Activated CD8-positive, alpha-beta memory T cell treated with anti-CD3 and anti-CD28 coated beads, Interleukin-2, amount 10 ng/mL, durations not matched to agents 7 days and 5 days (primary cell): ENCODE measurements around the gene AKAP13. TPM values are rescaled to one million over a fixed set of nuclear protein-coding genes. Genes with fewer than 3 reads are reported as not detected.

Experiments
- ATAC-seq: fragments of 150-1000 bp; cut with Tn5 transposase; one replicate; pipeline ENCODE4 v1.10.0; 2021; ENCODE audit warnings: moderate library complexity
- CTCF ChIA-PET: fragments of 350-600 bp; sonication (Branson Sonifier 250); formaldehyde crosslinking; loops from one replicate; lab custom pipeline; 2021; ENCODE audit warnings: antibody characterized with exemption; lab: Charles Lee
- DNase-seq: peaks from one replicate; pipeline ENCODE4 v3.0.0-alpha.2; 2020
- H3K27ac Mint-ChIP-seq: one replicate; pipeline ENCODE4 v1.8.0; 2021; ENCODE audit warnings: mild to moderate bottlenecking, mixed read lengths
- H3K27me3 Mint-ChIP-seq: one replicate; pipeline ENCODE4 v1.8.0; 2021; ENCODE audit warnings: mixed read lengths
- H3K36me3 Mint-ChIP-seq: one replicate; pipeline ENCODE4 v1.8.0; 2021; ENCODE audit warnings: mild to moderate bottlenecking, mixed read lengths
- H3K4me1 Mint-ChIP-seq: one replicate; pipeline ENCODE4 v1.8.0; 2021; ENCODE audit warnings: mixed read lengths
- H3K4me3 Mint-ChIP-seq: one replicate; pipeline ENCODE4 v1.8.0; 2021; ENCODE audit warnings: mild to moderate bottlenecking, moderate library complexity, mixed read lengths
- H3K9me3 Mint-ChIP-seq: one replicate; pipeline ENCODE4 v1.8.0; 2022; ENCODE audit warnings: low read depth, mixed read lengths
- total RNA-seq, 2 experiments: library from RNA; stranded (reverse); gene quantifications; one replicate each; pipeline ENCODE4 v1.2.3, GENCODE V29; 2021

AKAP13 gene
- total RNA-seq, 2 experiments from 2014 or later: 150 to 172 TPM

GRCh38 chr15:85748729-85749128 is 368.3 kb downstream of the AKAP13 start:
- ATAC-seq (no peak), DNase-seq (no peak)
- peaks cover 24% of the 10 kb centered on the region for H3K36me3 Mint-ChIP-seq
- H3K27ac Mint-ChIP-seq: no peak overlapping the region
- CTCF ChIA-PET: no interaction called here
- H3K4me1 Mint-ChIP-seq: peaks cover 14% of the 10 kb centered on the region
- H3K9me3 Mint-ChIP-seq: no peaks in the 10 kb centered on the region
- H3K27me3 Mint-ChIP-seq: no peaks in the 10 kb centered on the region
- H3K4me3 Mint-ChIP-seq: no peak overlapping the region

GRCh38 chr15:85749261-85750151 is 369.1 kb downstream of the AKAP13 start:
- DNase-seq (no peak), ATAC-seq (no peak)
- H3K27me3 Mint-ChIP-seq: no peaks in the 10 kb centered on the region
- no peak overlapping the region for H3K4me3 Mint-ChIP-seq
- H3K27ac Mint-ChIP-seq: no peak overlapping the region
- CTCF ChIA-PET: interaction anchor here (0.7 kb wide), 1 partner anchor 9 kb away, joined by 3 read pairs; no protein-coding TSS in a partner anchor
- no peaks in the 10 kb centered on the region for H3K9me3 Mint-ChIP-seq
- H3K36me3 Mint-ChIP-seq: peaks cover 20% of the 10 kb centered on the region
- H3K4me1 Mint-ChIP-seq: peaks cover 14% of the 10 kb centered on the region

GRCh38 chr15:85750319-85751290 is 370.2 kb downstream of the AKAP13 start:
- ATAC-seq: no peak
- CTCF ChIA-PET: no interaction called here

GRCh38 chr15:85751291-85752123 is 371.1 kb downstream of the AKAP13 start:
- no peak for ATAC-seq
- no peak overlapping the region for H3K4me3 Mint-ChIP-seq
- H3K27me3 Mint-ChIP-seq: no peaks in the 10 kb centered on the region
- peaks cover 14% of the 10 kb centered on the region for H3K4me1 Mint-ChIP-seq
- CTCF ChIA-PET: no interaction called here
- no peaks in the 10 kb centered on the region for H3K9me3 Mint-ChIP-seq
- DNase-seq: no peak
- H3K36me3 Mint-ChIP-seq: peaks cover 6% of the 10 kb centered on the region
- no peak overlapping the region for H3K27ac Mint-ChIP-seq

More at GRCh38 chr15:85750319-85751290, 370.2 kb downstream of the AKAP13 start:
- no peak overlapping the region for H3K27ac Mint-ChIP-seq
- H3K36me3 Mint-ChIP-seq: peaks cover 12% of the 10 kb centered on the region
- H3K4me3 Mint-ChIP-seq: no peak overlapping the region
- no peaks in the 10 kb centered on the region for H3K27me3 Mint-ChIP-seq
- no peaks in the 10 kb centered on the region for H3K9me3 Mint-ChIP-seq
- no peak for DNase-seq
- peaks cover 14% of the 10 kb centered on the region for H3K4me1 Mint-ChIP-seq

DNA sequence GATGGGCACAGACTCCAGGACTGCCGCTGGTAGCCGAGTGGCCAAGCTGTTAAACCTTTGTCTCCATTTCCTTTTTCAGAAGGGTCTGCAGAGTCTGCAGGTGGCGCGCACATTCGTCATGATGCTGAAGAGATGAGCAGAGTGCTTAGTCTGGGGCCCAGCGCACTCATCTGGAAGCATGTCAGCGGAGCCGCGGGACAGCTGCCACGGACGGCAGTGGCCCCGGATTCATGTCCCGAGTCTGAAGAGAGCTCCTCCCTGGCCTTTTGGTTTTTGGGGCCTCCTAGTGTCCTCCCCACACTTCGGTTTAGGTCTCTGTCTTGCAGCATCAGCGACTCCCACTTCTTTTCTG is 371.7 kb downstream of the AKAP13 start:
- H3K27me3 Mint-ChIP-seq: no peaks in the 10 kb centered on the region
- H3K27ac Mint-ChIP-seq: no peak overlapping the region
- H3K4me1 Mint-ChIP-seq: peaks cover 14% of the 10 kb centered on the region
- no peak for DNase-seq
- H3K9me3 Mint-ChIP-seq: no peaks in the 10 kb centered on the region
- peaks cover 1% of the 10 kb centered on the region for H3K36me3 Mint-ChIP-seq
- CTCF ChIA-PET: interaction anchor here (0.7 kb wide), 1 partner anchor 89 kb away, joined by 3 read pairs; no protein-coding TSS in a partner anchor
- no peak overlapping the region for H3K4me3 Mint-ChIP-seq
- ATAC-seq: no peak

- H3K27me3 Mint-ChIP-seq: no peaks in the 10 kb centered on the region
- DNase-seq (no peak), ATAC-seq (no peak)
- CTCF ChIA-PET: interaction anchor here (0.7 kb wide), 1 partner anchor 88 kb away, joined by 3 read pairs; no protein-coding TSS in a partner anchor
- H3K36me3 Mint-ChIP-seq: no peaks in the 10 kb centered on the region
- H3K4me1 Mint-ChIP-seq: peaks cover 14% of the 10 kb centered on the region
- H3K4me3 Mint-ChIP-seq: no peak overlapping the region
- H3K27ac Mint-ChIP-seq: no peak overlapping the region
- H3K9me3 Mint-ChIP-seq: no peaks in the 10 kb centered on the region
Measured at GRCh38 chr15:85752491-85752961, 372.1 kb downstream of the AKAP13 start.

- ATAC-seq: no peak
- Mint-ChIP-seq H3K4me3 (no peak overlapping the region), H3K9me3 (no peaks in the 10 kb centered on the region), H3K27me3 (no peaks in the 10 kb centered on the region), H3K27ac (no peak overlapping the region), H3K4me1 (peaks cover 14% of the 10 kb centered on the region), H3K36me3 (no peaks in the 10 kb centered on the region)
- CTCF ChIA-PET: no interaction called here
- no peak for DNase-seq
Measured at GRCh38 chr15:85753261-85753660, 372.9 kb downstream of the AKAP13 start.

DNA sequence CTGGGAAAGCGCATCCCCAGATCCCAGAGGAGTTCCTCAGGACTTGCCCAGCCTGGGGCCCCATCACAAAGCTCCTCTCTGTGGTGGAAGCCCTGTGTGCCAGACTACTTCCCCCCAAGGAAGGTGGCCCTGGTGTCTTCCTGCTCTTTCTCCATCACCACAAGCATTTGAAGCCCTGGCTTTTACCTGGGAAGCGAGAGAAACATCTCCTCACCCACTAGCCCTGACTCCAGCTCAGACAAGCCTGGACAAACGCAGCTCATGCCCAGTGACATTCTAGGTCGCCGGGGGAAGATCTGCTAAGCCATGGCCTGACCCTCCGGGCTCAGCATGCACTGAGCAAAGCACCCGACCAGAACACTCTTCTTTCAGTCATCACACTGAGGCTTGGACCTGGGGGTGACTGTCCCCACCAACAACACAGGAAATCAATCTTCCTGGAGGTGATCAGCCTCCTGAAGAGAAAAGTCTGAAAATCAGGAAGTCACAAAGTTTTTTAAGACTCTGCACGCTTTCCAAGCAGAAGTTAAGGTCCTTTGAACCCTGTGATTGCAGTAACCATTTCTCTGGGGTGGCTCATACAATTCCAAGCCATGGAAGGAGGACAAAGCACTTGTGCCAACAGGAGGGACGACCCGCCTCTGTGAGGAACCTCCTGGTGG is 373.5 kb downstream of the AKAP13 start:
- Mint-ChIP-seq H3K36me3 (no peaks in the 10 kb centered on the region), H3K27me3 (no peaks in the 10 kb centered on the region), H3K4me3 (no peak overlapping the region), H3K9me3 (no peaks in the 10 kb centered on the region), H3K4me1 (peaks cover 14% of the 10 kb centered on the region), H3K27ac (no peak overlapping the region)
- DNase-seq (no peak), ATAC-seq (no peak)
- CTCF ChIA-PET: no interaction called here

DNA sequence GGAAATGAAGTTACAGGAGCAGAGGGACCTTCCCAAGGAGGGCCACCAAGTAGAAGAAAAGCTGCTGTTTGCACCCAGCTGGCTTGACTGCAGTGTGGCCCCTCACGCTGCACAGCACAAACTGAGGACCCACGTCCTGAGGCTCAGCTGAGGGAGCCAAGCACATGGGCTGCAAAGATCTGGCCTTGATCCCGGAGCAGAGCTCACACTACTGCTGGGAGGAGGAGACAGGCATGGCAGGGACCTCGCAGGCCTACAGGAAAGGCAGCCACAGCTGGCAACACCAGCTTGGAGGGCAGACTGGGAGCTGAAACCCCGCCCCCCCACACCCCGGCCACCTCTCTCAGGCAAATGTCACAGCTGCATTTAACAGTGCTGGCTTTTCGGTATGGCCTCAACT is 374.6 kb downstream of the AKAP13 start:
- no peak for ATAC-seq
- Mint-ChIP-seq H3K36me3 (no peaks in the 10 kb centered on the region), H3K9me3 (no peaks in the 10 kb centered on the region)

GRCh38 chr15:85755471-85755870 is 375.1 kb downstream of the AKAP13 start:
- CTCF ChIA-PET: interaction anchor here (1.1 to 1.2 kb wide), 2 partner anchors 12 to 89 kb away, joined by 3 read pairs; no protein-coding TSS in a partner anchor
- no peak for ATAC-seq
- DNase-seq: no peak
- Mint-ChIP-seq H3K27me3 (no peaks in the 10 kb centered on the region), H3K4me3 (no peak overlapping the region), H3K36me3 (no peaks in the 10 kb centered on the region), H3K9me3 (no peaks in the 10 kb centered on the region), H3K4me1 (peaks cover 12% of the 10 kb centered on the region), H3K27ac (no peak overlapping the region)

More for the DNA sequence above, 374.6 kb downstream of the AKAP13 start:
- Mint-ChIP-seq H3K4me3 (no peak overlapping the region), H3K27ac (no peak overlapping the region), H3K27me3 (no peaks in the 10 kb centered on the region), H3K4me1 (peaks cover 14% of the 10 kb centered on the region)
- CTCF ChIA-PET: interaction anchor here (1.1 to 1.2 kb wide), 2 partner anchors 12 to 90 kb away, joined by 3 read pairs; no protein-coding TSS in a partner anchor
- no peak for DNase-seq

- DNase-seq: no peak
- Mint-ChIP-seq H3K36me3 (no peaks in the 10 kb centered on the region), H3K9me3 (no peaks in the 10 kb centered on the region), H3K27ac (no peak overlapping the region), H3K4me1 (peaks cover 8% of the 10 kb centered on the region), H3K27me3 (no peaks in the 10 kb centered on the region), H3K4me3 (no peak overlapping the region)
- ATAC-seq: no peak
- CTCF ChIA-PET: no interaction called here
Measured at GRCh38 chr15:85755942-85756341, 375.5 kb downstream of the AKAP13 start.

DNA sequence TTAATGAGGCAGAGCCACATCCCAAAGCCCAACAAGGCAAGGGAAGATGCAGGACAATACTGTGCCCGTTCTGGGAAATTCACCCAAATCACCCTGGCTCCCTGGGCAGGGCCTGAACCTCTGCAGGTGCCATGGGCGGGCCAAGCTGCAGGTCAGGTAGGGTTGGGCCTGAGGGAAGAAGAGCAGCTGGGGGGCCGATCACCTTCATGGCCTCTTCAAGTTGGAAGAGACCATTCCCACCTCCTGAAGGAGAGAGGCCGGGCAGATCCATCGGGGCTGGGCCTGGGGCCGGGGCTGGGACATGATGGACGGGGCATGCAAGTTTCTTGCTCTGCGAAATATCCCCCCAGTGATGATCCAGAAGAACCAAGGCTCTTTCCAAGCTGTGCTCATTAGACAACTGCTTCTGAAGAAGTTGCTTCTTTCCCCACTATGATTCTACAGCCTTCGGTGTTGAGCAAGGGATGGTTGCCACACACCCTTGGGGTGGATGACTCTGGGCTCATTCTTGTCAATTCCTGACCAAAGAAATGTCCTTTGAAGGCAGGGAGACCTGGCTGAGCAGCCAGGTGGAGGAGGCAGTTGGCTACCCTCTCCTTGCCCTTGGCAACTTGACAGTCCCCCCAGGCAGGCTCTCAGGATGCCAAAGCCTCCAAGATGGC is 376.1 kb downstream of the AKAP13 start:
- Mint-ChIP-seq H3K27me3 (no peaks in the 10 kb centered on the region), H3K27ac (no peak overlapping the region), H3K4me1 (peaks cover 4% of the 10 kb centered on the region), H3K9me3 (no peaks in the 10 kb centered on the region), H3K36me3 (no peaks in the 10 kb centered on the region), H3K4me3 (no peak overlapping the region)
- ATAC-seq (no peak), DNase-seq (no peak)
- CTCF ChIA-PET: interaction anchor here (1.2 kb wide), 1 partner anchor 25 kb away, joined by 3 read pairs; no protein-coding TSS in a partner anchor
